ENCODE measurements around the gene PRKG1.

DNA sequence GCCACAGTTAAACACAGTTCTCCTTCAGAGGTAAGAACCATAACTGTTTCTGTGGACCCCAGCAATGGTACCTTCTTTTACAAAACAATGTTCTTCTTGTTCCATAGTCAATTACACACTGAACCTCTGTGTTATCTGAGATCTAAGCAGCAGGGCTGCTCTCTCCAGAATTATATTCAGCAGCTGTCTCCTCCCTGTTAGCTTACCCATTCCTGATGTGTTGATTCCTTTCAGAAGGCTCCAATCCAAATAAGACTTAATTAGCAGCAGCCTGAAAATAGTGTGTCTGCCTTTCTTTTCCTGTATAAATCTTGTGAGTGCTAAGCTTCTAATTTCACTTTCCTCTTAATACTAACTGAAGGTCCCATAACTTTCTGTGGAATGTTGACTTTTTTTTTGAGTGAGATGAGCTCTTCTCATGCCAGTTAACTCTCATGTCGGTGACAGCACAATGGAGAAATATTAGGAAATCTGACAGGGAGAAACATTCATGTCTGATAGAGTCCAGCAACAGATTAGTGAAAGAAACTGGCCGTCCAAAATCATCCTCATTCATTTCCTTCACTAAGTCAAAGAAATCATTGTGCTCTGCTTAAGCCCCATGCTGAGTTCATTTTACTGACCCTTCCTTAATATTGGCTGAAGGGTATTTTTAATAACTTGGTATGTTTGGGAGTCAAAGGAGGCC is 226.5 kb downstream of the PRKG1 start:
- TF ChIP-seq, protein P1, sequence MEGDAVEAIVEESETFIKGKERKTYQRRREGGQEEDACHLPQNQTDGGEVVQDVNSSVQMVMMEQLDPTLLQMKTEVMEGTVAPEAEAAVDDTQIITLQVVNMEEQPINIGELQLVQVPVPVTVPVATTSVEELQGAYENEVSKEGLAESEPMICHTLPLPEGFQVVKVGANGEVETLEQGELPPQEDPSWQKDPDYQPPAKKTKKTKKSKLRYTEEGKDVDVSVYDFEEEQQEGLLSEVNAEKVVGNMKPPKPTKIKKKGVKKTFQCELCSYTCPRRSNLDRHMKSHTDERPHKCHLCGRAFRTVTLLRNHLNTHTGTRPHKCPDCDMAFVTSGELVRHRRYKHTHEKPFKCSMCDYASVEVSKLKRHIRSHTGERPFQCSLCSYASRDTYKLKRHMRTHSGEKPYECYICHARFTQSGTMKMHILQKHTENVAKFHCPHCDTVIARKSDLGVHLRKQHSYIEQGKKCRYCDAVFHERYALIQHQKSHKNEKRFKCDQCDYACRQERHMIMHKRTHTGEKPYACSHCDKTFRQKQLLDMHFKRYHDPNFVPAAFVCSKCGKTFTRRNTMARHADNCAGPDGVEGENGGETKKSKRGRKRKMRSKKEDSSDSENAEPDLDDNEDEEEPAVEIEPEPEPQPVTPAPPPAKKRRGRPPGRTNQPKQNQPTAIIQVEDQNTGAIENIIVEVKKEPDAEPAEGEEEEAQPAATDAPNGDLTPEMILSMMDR (IDR thresholded peaks at IDR 0.05; ENCODE audit: low read depth, low read length, missing input control) = no peak
- TF ChIP-seq YY1 (IDR thresholded peaks at IDR 0.05) (no peak), TAF1 (conservative IDR thresholded peaks at IDR 0.05) (no peak), GABPA (IDR thresholded peaks at IDR 0.05 in 1 of 2, conservative IDR thresholded peaks at IDR 0.05 in 1 of 2) (no peak), HNF4G (IDR thresholded peaks at IDR 0.05) (no peak), EGR1 (IDR thresholded peaks at IDR 0.05; ENCODE audit: low read depth in 2 of 2) (no peak), RXRA (IDR thresholded peaks at IDR 0.05) (no peak), JUND (IDR thresholded peaks at IDR 0.05) (no peak), SP1 (IDR thresholded peaks at IDR 0.05) (no peak), HNF4A (conservative IDR thresholded peaks at IDR 0.05) (no peak)
- TF ChIP-seq, protein P2, sequence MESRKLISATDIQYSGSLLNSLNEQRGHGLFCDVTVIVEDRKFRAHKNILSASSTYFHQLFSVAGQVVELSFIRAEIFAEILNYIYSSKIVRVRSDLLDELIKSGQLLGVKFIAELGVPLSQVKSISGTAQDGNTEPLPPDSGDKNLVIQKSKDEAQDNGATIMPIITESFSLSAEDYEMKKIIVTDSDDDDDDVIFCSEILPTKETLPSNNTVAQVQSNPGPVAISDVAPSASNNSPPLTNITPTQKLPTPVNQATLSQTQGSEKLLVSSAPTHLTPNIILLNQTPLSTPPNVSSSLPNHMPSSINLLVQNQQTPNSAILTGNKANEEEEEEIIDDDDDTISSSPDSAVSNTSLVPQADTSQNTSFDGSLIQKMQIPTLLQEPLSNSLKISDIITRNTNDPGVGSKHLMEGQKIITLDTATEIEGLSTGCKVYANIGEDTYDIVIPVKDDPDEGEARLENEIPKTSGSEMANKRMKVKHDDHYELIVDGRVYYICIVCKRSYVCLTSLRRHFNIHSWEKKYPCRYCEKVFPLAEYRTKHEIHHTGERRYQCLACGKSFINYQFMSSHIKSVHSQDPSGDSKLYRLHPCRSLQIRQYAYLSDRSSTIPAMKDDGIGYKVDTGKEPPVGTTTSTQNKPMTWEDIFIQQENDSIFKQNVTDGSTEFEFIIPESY (IDR thresholded peaks at IDR 0.05) = no peak
- TF ChIP-seq, protein P3, sequence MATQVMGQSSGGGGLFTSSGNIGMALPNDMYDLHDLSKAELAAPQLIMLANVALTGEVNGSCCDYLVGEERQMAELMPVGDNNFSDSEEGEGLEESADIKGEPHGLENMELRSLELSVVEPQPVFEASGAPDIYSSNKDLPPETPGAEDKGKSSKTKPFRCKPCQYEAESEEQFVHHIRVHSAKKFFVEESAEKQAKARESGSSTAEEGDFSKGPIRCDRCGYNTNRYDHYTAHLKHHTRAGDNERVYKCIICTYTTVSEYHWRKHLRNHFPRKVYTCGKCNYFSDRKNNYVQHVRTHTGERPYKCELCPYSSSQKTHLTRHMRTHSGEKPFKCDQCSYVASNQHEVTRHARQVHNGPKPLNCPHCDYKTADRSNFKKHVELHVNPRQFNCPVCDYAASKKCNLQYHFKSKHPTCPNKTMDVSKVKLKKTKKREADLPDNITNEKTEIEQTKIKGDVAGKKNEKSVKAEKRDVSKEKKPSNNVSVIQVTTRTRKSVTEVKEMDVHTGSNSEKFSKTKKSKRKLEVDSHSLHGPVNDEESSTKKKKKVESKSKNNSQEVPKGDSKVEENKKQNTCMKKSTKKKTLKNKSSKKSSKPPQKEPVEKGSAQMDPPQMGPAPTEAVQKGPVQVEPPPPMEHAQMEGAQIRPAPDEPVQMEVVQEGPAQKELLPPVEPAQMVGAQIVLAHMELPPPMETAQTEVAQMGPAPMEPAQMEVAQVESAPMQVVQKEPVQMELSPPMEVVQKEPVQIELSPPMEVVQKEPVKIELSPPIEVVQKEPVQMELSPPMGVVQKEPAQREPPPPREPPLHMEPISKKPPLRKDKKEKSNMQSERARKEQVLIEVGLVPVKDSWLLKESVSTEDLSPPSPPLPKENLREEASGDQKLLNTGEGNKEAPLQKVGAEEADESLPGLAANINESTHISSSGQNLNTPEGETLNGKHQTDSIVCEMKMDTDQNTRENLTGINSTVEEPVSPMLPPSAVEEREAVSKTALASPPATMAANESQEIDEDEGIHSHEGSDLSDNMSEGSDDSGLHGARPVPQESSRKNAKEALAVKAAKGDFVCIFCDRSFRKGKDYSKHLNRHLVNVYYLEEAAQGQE (IDR thresholded peaks at IDR 0.05) = no peak
- TF ChIP-seq, protein P4, sequence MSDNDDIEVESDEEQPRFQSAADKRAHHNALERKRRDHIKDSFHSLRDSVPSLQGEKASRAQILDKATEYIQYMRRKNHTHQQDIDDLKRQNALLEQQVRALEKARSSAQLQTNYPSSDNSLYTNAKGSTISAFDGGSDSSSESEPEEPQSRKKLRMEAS (IDR thresholded peaks at IDR 0.05) = no peak
- TF ChIP-seq, protein P5, sequence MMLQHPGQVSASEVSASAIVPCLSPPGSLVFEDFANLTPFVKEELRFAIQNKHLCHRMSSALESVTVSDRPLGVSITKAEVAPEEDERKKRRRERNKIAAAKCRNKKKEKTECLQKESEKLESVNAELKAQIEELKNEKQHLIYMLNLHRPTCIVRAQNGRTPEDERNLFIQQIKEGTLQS (IDR thresholded peaks at IDR 0.05) = no peak
